Hematopoietic multipotent progenitor cell treated with erythropoietin and hydrocortisone succinate and interleukin-3 and kit ligand, for 4 days (in vitro differentiated cells): ENCODE measurements around the gene ANKS3.
A peak's percentile ranks its signal among the peaks of the same experiment; 100 is the strongest.
"Not testable (repeated sequence)": the region's sequence is repeated elsewhere in the genome, so short reads cannot be mapped to it uniquely, and the experiment has no call there.

Experiments
- DNase-seq: peaks from one replicate; pipeline ENCODE4 v3.0.0-alpha.2; 2015

Gene ANKS3

GRCh38 chr16:4752351-4753100 is 18.5 kb upstream of the ANKS3 start:
- DNase-seq = no peak

DNA sequence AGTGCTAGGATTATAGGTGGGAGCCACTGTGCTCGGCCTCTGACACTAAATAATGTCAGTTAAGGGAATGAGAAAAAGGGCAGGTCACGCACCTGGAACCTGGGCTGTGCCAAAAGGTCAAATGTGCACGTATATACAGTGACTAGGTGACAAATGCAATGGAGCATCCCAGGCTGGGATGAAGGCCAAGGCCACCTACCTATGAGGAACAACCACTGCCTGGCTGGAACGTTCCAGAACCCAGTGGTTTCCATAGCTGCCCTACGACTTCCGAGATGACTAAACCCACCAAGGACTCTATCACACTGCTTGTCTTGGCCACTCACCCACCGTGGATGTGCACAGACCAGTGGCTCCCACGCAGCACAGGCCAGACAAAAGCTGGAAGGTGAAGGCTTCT is 16.8 kb upstream of the ANKS3 start:
- no peak for DNase-seq

GRCh38 chr16:4749700-4750257 is 15.7 kb upstream of the ANKS3 start:
- DNase-seq = no peak

DNA sequence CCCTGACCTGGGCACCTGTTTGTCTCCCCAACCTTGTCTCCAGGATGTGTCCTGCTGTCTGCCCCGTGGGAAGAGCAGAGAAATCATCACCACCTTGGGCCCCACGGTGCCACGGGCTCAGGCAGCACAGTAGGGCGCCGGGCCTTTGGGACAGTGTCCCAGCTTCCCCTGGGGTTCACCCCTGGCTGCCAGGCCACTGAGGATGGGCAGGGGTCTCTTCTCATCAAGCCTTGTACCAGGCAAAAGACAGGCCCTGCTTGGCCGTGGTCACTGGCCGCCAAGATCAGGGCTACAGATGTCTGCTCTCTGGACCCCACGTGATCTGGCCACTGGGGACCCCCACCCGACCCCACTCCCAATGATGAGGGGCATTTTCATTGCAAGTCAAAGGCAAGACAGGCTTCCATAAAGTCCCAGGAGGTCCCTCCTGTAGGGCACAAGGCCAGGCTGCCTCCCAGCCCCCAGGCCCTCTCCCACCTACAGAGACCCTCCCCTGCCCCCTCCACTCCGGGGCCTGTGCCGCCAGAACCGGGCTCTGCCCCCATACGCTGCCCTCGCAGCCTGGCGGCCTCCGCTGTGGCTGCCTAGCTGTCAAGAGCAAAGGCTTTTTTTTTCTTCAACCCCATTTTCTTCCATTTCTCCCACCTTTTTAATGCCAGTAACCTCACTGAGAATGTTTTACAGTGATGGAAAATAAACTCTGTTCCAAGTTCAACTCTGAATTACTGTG is 14.8 kb upstream of the ANKS3 start:
- DNase-seq = no peak

DNA sequence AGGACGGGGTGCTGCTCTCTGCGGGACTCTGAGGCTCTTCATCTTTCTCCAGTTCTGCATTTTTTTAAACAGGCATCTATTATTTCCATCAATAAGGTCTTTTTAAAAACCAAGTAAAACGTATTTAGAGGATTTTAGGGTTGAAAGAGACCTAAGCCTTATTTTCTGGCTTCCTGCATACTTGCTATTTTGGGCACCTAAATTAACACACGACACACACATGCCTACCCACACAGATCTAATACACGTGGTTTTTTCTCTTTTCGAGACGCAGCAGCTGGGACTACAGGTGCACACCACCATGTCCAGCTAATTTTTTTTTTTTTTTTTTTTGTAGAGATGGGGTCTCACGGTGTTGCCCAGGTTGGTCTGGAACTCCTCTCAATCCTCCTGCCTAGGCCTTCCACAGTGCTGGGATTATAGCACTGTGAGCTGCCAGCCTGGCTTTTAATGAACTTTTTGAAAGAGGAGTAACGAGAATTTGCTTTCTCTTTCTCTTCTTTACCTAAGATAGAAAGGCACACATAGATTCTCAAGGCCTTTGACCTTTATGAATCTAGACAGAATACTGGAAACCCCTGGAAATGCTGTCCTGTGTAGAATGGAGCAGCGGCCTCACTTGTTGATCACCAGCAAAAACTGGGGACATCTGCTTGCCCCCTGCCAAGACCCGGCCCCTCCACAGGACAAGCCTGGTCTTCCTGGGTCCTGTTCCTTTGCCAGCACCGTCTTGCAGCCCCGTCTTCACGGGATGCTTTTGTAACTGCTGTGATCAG is 14.0 kb upstream of the ANKS3 start:
- no peak for DNase-seq

DNA sequence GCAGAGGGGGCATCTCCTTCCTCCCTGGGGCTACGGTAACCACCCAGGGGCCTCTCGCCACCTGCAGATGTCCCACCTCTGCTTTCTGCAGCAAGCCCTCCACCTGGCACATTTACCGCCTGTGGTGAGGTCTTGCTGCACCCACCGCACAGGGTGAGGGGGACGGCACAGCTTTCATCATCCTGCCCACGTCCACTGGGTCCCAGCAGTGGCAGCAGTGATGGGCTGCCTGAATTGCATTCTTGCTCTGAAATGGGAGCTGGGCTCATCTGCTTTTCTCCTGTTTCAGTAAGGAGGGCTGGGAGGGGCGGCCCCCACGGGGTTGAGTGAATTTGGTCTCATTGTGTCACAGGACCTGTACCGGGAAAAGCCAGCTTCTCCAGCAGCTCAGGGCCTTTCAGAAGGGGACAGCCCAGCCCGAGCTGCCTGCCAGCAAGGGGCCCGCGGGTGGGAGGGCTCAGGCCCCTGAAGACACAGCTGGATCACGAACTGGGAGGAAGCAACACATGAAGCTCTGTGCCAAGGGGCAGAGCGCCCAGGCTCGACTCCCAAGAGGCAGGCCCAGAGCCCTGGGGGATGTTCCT is 13.0 kb upstream of the ANKS3 start:
- no peak for DNase-seq

GRCh38 chr16:4746215-4746614 is 12.1 kb upstream of the ANKS3 start:
- no peak for DNase-seq

DNA sequence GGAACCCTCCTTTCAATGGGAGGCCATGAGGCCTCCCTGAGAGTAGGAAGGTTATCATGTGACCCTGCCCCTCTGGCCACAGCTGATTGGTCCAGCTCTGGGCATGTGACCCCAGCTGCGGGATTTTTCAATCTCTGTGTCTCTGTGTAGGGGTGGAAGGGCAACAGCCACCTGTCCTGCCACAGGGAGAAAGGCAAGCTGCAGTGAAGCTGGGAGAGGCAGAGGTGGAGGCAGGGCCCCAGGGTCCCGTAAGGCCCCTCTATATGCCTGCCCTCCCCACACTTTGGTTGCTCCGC is 11.2 kb upstream of the ANKS3 start:
- no peak for DNase-seq

- no peak for DNase-seq
These were observed 10.6 kb upstream of the ANKS3 start for GRCh38 chr16:4744555-4745273.

DNA sequence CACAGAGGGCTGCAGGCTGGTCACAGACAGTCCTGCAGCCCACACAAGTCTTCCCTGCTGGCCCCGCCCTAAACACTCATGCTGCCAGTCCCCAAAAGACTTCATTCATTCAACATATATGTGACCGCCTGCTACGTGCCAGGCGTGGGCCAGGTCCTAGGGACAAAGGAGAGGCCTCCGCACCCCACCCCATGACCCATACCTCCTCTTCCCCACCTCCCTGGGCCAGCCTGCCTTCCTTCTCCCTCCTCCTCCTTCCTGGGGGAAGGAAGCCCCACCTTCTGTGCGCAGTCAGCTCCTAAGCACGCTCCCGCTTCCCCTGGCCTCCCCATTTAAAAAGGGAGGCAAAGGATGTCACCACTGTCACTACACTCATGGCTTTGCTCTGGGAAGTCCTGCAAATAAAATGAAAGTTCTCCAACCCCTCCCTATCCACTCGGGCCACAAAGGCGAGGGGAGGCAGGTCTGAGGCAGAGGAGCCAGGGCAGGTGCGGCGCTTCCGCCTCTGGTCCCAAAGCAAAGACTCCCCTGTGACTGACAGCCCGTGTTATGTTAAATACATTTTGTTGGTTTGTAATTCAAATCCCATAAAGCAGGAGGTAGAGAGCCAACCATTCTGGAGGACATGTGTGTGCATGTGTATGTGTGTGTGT is 9.3 kb upstream of the ANKS3 start:
- DNase-seq = no peak

GRCh38 chr16:4738370-4738769 is 4.3 kb upstream of the ANKS3 start:
- DNase-seq = not testable (repeated sequence)

DNA sequence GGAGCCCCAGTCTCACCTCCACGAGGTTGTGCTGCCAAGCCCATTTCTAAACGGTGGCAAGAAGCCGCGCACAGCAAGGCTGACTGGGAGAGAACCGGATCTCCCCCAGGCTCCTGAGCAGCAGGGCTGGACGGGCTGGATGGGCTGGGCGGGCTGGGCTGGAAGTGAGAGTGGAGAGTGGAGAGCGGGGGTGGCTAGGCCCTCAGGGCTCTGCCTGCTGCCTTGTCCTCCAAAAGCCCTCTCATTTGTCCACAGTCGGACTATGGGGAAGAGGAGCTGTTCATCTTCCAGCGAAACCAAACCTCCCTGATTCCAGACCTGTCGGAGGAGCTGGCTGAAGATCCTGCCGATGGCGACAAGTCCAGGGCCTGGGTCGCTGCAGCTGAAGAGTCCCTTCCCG is 3.5 kb upstream of the ANKS3 start:
- DNase-seq = no peak

GRCh38 chr16:4736546-4736945 is 2.5 kb upstream of the ANKS3 start:
- no peak for DNase-seq

GRCh38 chr16:4734730-4735535 is 862 bp upstream of the ANKS3 start:
- peak; percentile 95 for DNase-seq

- peak; percentile 40 for DNase-seq
These were observed 366 bp downstream of the ANKS3 start for GRCh38 chr16:4733747-4734062.

GRCh38 chr16:4733211-4733742 is 794 bp downstream of the ANKS3 start:
- DNase-seq = no peak

- no peak for DNase-seq
These were observed 4.2 kb downstream of the ANKS3 start for GRCh38 chr16:4729876-4730275.

DNA sequence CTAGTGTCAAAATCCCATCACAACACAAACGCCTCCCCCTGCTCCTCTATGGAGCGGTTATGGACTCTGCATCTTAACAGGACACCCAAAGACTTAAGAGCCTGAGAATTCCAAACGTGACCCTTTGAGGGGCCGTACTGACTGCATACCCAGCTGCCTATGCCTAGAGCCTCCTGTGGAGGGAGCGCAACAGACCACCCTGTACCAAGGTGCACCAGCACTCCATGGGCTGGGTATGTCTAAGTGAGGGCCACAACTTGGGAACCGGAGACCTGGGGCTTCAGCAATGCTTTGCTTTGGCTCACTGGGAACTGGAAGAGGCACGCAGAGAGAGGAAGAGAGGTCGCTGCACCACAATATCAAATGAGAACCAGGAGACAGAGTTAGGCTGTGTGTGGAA is 5.4 kb downstream of the ANKS3 start:
- DNase-seq = no peak

- DNase-seq = no peak
These were observed 7.5 kb downstream of the ANKS3 start for GRCh38 chr16:4726616-4727015.

- no peak for DNase-seq
These were observed 9.3 kb downstream of the ANKS3 start for GRCh38 chr16:4724661-4725270.
